ENCODE measurements around the gene USP20.

GRCh38 chr9:129857207-129857606, 21.9 kb downstream of the USP20 start:
- no peak for TF ChIP-seq POLR2A (IDR thresholded peaks at IDR 0.05)
- TF ChIP-seq CTCF (IDR thresholded peaks at IDR 0.05): no peak

Data from thyroid gland (tissue), 4 donors.